HG03439 (cell line): Measurements from ENCODE around the gene RBMXL2.

Experiments used
- ATAC-seq: cut with Tn5 transposase; IDR thresholded peaks from one replicate; pipeline ENCODE4 v1.9.1; 2021; ENCODE audit warnings: mild to moderate bottlenecking, moderate library complexity; ENCODE audit not compliant: unreplicated experiment

The RBMXL2 gene

DNA sequence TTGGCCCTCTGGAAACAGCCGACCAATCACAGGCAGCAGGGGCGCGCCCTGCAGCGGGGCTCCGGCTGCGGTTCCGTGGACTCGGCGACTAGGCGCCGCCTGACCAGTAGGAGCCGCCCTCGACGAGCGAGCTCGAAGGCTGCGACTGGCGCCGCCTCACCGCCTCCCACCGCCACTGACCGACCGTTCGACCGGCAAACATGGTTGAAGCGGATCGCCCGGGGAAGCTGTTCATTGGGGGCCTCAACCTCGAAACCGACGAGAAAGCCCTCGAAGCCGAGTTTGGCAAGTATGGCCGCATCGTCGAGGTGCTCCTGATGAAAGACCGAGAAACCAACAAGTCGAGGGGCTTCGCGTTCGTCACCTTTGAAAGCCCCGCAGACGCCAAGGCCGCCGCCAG, at the start of gene RBMXL2:
RBMXL2 (plus strand) TSS at position 78 of the 400 bp plus-strand sequence; CDS start at position 201, 123 bp downstream.
- no peak for ATAC-seq

DNA sequence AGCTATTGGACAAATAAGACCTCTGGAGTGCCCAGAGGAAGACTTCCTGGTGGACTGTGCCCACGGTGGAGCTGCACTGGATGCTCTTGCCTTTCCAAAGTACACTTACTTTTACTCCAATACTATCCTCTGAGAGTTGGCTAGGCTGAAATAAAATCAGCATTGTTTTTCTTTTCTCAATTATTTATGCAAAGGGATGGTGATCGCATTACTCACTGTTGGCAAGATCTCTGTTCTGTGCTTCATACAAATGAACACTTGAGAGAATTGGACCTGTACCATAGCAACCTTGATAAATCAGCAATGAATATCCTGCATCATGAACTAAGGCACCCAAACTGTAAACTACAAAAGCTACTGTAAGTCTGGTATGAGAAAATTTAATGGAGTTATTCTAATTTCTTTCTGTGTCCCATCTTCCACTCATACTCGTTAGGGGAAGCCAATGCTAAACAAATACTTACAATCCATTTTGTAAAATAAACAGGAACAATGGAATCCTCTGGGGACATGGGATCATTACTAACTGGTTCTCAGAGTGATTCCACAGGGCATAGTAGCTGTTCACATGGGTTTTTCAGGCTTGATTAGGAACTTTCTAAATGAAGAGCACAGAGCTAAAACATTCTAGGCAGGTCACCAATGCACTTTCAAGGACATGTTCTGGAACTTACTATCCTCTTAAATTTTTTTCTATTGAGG, 42.2 kb upstream of the RBMXL2 start:
- ATAC-seq, result no peak

DNA sequence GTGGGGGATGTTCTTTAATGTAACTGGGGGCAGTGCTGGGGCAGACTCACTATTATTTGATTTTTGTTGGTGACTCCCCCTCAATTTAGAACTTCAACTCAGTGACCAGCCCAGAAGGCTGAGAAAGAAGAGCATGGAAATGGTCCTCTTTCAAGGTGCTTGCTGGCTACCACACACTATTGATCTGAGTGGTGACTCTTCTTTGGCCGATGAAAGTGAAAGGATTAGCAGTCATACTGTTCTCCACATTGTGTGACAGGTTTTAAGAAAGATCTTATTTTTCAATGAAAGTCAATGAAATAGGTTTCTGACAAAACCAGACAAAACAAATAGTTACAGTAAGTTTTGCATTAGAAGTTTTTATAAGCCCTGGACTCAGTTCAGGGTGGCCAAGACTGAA, 38.6 kb upstream of the RBMXL2 start:
- peak; percentile 73 for ATAC-seq

DNA sequence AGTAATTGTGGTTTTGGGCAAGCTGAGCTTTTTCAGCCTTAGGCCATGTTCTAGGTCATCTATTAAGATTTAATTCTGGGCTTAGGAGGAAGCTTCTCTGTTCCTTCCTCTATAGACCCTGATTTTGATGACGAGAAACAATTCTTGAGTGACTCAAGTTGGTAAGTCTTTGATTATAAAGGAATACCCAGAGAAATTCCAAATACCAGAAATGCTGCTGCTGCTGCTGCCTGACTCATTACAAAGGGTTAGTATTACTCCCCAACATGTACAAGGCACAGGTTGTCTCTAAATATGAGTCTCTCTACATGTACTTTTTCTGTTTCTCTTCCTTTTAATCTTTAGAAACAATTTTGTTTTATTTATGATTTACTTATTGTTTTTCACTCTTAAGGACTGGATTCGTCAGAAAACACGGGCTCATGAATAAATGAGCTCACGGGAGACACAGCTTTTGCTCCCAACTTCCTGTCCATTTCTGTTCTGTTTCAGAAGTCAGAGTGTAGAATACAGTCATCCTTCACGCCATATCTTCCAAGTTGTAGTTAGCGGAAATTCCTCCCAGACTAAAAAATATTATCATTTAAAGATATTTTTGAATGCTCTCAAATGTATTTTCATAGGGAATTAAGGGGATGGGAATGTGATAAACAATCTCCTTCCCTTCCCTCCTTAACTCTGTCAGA, 31.8 kb upstream of the RBMXL2 start:
- no peak for ATAC-seq

DNA sequence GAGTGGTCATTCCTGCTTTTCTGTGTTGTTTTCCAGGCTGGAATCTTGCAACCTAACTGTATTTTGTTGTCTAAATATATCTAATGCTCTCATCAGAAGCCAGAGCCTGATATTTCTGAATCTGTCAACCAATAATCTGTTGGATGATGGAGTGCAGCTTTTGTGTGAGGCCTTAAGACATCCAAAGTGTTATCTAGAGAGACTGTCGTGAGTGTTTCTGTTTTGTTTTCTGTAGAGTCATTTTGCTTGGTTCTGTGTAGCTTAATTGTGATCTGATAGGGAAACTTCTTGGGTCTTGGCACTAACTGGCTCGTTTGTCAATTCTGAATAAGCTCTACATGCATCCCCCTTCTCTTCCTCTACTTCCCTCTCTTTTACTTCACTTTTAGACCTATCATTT, 31.2 kb upstream of the RBMXL2 start:
- ATAC-seq, result no peak

DNA sequence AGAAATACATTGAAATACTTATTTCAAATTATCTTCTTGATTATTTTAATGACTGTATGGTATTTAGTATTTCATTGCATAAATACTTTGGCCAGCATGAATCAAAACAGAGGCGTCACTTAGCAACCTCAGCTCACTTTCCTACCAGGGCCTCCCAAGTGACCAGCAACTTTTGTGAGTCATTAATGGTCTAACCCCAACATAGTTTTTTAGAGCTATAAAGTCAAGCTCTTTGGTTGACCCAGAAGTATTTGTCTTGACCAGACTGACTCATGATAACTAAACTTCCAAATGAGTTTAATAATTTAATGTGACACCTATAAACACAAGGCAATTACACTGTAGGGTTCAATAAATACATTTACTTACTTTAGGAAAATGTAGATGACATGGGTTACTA, 27.9 kb upstream of the RBMXL2 start:
- no peak for ATAC-seq

DNA sequence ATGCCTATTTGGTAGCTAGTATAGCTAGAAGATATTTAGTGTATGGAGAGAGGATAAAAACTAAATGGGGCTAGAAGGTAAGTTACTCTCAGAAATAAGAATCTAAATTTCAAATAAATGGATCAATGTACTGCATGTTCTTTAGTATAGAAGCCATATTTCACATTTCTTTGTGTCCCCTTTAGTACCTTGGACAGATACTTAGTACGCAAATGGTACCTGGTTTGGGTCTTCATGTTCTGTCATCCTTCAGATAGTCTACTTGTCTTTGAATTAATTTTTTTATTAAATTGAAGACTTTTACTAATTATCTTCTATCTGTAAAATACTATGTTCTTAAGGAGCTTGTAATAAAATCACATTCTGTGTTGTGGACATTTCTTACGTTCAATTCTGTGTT, 26.3 kb upstream of the RBMXL2 start:
- no peak for ATAC-seq

DNA sequence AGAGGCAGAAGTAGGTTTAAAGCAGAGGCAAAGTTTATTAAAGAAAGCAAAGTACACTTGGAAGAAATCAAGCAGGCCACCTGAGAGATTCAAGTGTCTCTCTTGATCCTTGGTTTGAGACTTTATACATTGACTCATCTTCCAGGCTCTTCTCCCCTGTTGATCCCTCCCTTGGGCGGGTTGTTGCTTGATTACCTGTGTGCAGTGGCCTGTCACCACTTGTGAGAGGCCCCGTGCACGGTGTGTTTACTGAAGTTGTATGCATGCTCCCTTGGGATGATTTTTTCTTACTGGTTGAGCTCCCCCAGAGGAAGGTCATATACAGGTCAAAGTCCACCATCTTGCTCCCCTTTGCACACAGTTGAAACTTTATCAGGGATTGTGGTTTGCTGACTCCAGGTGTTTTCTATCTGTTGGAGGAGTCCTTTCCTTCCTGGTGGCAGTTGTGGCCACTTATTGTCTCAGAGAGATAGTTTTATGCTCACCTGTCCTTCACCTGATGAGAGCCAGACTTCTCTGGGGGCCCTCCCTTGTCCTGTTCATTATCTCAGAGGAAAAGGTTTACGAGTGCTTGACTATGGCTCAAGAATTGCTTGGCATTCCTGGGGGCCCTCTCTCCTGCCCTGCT, 16.3 kb upstream of the RBMXL2 start:
- no peak for ATAC-seq

DNA sequence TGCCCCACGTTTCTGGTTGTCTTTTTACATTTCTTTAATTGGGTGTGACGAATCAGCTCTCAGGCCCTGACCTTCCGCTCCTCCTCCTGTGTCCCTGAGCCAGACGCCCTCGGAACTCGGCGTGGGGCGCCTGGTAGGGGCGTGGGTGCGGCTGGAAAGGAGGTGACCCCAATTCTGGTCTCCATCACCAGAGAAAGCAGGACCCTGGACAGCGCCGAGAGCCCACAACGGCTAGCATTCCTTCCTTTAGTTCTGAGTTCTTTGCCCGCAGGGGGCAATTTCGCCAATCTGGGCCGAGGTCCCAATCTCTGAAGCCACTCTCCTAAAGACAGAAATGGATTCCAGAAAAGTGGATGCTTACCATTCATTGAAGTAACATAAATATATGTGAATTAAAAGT, 11.7 kb upstream of the RBMXL2 start:
- ATAC-seq, result no peak

DNA sequence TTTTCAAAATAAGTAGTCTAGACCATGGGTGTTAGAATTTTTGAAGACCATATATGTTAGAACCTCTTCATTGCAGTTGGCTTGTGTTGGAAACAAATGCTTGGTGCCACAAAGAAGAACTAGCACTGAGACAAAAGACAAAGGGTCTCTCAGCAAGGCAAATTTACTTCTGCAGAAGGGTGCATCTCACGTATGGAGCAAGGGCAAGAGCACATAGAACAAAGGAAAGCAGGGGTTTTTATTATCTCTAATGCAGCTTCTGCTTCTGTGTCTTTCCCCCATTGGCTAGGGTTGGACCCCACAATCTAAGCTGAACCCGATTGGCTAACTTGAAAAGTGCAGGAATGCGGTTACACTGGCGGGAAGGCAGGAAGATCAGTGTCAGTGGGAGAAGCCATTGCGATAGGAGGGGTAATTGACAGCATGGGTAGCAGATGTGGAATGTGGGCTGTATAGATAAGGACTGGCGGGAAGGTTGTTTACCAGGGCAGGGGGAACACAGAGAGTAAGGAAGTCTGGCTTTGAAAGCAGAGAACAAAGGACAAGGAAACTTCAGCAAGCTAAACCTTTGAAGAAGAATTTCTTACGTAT, 9.2 kb upstream of the RBMXL2 start:
- ATAC-seq, result no peak

DNA sequence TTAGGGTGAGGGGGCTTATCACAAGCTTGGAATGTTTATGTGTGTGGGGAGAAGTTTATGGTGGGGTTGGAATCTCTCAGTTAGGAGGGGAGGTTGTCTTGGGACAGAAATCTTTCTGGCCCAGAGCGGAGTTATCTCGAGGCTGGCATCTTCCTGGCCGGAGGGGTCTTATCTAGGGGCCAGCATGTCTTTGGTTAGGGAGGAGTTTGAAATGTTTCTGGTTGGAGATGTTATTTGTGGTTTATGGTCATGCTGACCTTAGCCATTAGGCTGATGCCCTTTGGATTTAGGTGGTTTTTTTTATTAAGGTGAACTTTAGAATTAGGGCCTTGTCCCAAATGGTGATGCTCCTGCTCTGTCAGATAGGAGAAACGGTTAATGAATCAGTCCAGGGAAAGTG, 7.9 kb upstream of the RBMXL2 start:
- ATAC-seq, result no peak

DNA sequence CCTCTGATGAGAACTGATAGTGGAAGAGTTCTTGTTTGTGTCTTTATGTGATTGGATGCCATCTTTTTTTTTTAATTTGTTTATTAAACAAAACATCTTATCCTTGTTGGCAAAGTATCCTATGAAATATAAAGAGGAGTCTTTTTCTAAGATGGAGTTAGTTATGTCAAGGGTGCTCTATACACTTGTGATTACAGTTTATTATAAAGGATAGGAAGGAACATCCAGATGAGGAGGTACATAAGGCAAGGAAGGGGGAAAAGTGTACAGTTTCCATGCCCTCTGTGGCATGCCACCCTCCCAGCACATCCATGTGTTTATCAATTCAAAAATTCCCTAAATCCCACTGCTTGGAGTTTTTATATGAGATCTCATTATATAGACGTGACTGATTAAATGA, 7.4 kb upstream of the RBMXL2 start:
- no peak for ATAC-seq

DNA sequence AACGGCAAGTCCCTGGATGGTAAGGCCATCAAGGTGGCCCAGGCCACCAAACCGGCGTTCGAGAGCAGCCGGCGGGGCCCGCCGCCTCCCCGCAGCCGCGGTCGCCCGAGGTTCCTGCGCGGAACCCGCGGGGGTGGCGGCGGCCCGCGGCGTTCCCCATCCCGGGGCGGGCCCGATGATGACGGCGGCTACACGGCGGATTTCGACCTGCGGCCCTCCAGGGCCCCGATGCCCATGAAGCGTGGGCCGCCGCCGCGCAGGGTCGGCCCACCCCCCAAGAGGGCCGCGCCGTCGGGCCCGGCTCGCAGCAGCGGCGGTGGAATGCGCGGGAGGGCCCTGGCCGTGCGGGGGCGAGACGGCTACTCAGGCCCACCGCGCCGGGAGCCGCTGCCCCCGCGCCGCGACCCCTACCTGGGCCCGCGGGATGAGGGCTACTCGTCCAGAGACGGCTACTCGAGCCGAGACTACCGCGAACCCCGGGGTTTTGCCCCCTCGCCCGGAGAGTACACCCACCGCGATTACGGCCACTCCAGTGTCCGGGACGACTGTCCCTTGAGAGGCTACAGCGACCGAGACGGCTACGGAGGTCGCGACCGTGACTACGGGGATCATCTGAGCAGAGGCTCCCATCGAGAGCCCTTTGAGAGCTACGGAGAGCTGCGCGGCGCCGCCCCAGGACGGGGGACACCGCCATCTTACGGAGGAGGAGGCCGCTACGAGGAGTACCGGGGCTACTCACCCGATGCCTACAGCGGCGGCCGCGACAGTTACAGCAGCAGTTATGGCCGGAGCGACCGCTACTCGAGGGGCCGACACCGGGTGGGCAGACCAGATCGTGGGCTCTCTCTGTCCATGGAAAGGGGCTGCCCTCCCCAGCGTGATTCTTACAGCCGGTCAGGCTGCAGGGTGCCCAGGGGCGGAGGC, 792 bp downstream of the RBMXL2 start:
- ATAC-seq, result no peak

DNA sequence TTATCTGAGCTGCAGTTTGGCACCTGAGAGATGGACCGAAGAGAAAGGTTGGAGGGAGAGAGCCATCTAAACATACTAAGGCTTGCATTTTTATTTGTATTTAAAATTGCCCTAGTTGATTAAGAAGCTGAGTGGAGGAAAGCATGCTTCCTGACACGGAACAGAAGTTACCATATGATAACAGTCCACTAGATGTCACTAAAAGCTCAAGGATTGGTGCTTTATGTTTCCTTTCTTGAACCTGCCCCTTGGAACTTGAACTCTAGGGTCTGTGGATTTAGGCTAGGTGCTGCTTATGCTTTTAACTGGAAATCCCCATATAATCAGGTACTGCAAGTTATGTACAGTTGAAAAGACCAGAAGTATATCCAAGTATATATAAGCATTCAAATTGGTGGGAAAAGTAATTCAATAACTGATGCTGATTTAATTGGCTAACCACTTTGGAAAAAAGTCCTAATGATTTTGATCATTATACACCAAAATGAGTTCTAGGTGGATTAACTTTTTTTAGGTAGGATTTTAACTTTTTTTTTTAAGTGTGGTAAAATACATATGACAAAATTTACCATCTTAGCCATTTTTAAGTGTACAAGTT, 9.5 kb downstream of the RBMXL2 start:
- ATAC-seq, result peak; percentile 67

DNA sequence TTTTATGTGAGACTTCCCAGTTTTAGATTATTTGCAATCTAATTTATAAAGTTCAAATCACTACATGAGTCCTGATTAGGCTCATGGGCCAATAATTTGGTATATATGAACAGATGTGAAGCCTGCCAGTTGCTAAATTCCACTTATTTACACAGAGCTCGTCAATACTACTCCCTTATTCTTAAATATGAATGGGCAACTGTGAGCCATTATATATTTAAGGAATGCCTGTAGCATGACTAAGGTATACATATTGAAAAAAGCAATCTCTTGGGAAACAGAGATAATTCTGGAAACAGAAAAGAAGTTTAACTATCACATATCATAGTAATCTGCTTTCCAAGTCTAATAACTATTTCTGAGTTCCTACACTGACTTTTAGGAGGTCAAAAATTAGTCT, 27.0 kb downstream of the RBMXL2 start:
- no peak for ATAC-seq

DNA sequence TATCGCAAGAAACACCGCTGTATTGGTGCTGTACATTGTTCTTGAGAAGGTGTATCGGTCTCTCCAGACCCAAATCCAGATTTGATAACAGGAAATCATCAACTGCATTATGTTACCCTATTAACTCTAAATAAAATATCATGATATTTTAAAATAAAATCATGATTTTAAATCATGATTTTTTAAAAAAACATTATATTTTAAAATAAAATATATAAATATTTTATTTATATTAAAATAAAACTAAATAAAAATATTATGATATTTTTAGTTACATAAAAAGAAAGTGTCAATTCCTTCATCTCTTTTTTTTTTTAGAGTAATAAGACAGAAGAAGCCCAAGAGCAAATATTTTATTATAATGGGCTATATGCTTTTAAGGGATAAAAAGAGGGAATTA, 27.6 kb downstream of the RBMXL2 start:
- no peak for ATAC-seq

DNA sequence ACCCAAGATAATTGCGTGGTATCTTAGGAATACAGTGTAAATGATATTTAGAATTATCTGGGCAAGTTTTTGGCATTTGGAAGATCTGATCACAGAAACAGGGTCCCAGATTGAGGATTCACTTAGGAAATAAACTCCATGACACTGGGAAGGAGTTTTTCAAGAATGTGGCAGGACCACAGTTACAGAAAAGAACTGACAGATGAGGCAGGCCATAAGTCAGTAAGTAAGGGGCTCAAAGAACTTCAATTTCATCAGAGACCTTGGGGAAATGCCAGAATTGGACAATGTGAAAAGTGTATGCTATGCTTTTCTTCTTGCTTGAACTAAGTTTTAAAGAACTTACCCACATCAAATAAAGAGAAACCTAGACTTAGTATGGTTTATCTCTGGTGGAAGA, 49.3 kb downstream of the RBMXL2 start:
- no peak for ATAC-seq
